ENCODE data around the gene PIN1.

DNA sequence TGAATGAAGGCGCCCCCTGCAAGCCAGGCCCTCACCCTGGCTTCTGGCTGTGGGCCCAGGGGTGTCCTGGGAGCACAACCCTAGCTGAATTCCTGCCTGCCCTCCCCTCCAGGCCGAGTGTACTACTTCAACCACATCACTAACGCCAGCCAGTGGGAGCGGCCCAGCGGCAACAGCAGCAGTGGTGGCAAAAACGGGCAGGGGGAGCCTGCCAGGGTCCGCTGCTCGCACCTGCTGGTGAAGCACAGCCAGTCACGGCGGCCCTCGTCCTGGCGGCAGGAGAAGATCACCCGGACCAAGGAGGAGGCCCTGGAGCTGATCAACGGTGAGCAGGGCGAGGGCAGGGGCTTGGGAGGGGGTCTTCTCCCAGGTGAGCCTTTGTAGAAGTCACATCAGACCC is 3.2 kb downstream of the PIN1 start:
- TF ChIP-seq, protein P1, sequence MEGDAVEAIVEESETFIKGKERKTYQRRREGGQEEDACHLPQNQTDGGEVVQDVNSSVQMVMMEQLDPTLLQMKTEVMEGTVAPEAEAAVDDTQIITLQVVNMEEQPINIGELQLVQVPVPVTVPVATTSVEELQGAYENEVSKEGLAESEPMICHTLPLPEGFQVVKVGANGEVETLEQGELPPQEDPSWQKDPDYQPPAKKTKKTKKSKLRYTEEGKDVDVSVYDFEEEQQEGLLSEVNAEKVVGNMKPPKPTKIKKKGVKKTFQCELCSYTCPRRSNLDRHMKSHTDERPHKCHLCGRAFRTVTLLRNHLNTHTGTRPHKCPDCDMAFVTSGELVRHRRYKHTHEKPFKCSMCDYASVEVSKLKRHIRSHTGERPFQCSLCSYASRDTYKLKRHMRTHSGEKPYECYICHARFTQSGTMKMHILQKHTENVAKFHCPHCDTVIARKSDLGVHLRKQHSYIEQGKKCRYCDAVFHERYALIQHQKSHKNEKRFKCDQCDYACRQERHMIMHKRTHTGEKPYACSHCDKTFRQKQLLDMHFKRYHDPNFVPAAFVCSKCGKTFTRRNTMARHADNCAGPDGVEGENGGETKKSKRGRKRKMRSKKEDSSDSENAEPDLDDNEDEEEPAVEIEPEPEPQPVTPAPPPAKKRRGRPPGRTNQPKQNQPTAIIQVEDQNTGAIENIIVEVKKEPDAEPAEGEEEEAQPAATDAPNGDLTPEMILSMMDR (IDR thresholded peaks at IDR 0.05), result no peak
- no peak for TF ChIP-seq POLR2A (IDR thresholded peaks at IDR 0.05)
